GM18508 (cell line): Measurements from ENCODE around the gene TMEM54.

Source experiments
- ATAC-seq: cut with Tn5 transposase; IDR thresholded peaks from one replicate; pipeline ENCODE4 v1.9.1; 2021; ENCODE audit warnings: moderate number of reproducible peaks; ENCODE audit not compliant: insufficient read depth, unreplicated experiment

TMEM54 gene

GRCh38 chr1:32900956-32901822 lies at the start of gene TMEM54:
TSS of gene TMEM54 (minus strand) at chr1:32901389. CDS start at chr1:32901238, 151 bp downstream.
- no peak for ATAC-seq

- no peak for ATAC-seq
These were observed 48.3 kb upstream of the TMEM54 start for GRCh38 chr1:32949519-32949918.

DNA sequence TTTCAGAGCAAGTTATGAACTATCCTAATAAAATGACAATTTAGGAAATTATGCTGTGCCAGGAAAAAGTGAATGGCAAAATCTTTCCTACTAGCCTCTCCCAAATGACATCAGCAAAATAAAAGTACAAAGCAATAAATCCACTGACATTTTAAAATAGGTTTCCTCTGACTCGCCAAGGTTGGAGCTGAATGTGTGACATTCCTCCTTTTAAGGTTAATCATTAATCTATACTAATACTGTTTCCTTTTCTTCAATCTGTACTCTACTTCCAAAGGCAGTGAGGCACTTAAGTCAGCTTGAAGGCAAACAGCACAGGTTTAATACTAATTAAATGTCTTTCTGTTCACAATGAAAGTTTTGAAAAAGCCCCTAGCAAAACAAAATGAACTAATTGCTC lies 47.7 kb upstream of the TMEM54 start:
- no peak for ATAC-seq

- no peak for ATAC-seq
These were observed 47.2 kb upstream of the TMEM54 start for GRCh38 chr1:32948390-32948722.

GRCh38 chr1:32947669-32948389 lies 46.6 kb upstream of the TMEM54 start:
- no peak for ATAC-seq

GRCh38 chr1:32946413-32946812 lies 45.2 kb upstream of the TMEM54 start:
- no peak for ATAC-seq

DNA sequence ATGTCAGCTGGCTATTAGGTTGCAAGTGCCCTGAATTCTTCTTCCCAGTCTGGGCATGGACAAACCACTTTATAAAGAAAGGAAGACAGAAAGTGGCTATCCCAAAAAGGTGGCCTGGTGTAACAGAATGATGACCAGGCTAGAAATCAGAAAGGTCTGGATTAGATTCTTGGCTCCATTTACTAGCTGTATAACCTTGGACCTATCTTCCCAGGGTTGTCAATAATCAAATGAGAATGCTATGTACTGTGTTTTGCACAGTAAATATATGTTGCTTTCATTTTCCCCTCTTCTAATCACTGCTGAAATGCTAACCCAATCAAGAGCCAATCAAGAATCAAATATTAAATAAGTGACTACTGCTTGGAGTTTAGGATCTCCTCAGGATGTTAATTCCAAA lies 43.0 kb upstream of the TMEM54 start:
- no peak for ATAC-seq

- ATAC-seq, result no peak
These were observed 38.6 kb upstream of the TMEM54 start for GRCh38 chr1:32939655-32940371.

DNA sequence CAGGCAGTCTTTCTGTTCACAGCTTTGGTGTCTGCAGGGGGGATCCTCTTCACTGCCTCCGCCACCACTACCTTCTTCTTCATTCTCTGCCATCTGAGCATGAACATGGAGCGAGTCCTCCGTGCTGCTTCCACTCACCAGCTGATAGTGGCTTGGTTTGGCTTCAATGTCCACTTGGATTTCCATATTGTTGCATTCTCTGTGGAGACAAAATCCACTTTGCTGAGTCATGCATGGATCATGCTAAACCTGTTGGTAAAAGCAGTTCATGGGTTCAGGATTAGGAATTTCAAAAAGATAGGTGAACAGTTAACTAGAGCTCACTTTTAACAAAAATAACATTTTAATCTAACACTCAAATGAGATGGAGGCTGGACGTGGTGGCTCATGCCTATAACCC lies 35.9 kb upstream of the TMEM54 start:
- ATAC-seq, result no peak

GRCh38 chr1:32934535-32934934 lies 33.3 kb upstream of the TMEM54 start:
- ATAC-seq, result no peak

DNA sequence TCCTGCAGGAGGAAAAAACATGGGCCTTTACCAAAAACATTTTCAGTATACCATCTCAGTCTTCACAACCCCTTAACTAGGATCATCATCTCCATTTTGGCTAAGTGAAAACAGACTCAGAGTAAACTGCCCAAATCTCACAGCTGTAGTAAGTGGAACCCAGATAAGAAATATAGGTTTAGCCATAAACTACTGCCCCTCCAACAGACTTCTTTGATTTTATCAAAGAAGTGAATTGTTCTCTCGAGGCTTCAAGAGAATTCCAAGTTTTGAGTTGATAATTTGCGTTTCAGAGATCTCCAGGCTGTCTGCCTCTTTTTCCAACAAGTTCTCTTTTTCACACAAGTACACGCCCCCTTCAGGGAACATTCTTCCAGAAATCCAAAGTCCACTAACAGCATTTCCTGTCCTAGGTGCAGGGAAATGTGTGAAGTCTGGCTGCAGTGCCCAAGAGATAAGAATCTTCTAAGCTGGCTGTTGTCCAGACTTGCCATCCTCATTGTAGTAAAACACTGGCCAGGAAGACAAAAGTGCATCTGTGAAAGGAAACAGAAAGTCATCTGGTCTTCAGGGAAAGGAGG lies 32.6 kb upstream of the TMEM54 start:
- no peak for ATAC-seq

DNA sequence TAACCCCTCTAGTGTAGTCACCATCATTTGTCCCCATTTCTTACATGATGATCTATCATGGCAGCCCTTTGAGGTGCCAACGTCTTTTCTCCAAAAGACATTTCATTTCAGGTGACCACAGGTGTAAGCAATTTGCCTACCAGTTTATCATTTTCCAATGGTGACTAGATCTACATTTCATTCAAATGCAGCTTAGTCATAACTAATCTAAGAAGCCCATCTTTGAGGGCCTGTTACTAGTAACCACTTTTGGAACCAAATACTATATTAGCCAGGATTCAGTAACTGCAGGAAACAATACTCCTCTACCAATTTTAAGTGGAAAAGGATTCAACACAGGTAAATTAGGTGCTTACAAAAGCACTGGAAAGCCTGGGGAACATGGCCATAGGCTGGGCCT lies 30.6 kb upstream of the TMEM54 start:
- ATAC-seq, result no peak

DNA sequence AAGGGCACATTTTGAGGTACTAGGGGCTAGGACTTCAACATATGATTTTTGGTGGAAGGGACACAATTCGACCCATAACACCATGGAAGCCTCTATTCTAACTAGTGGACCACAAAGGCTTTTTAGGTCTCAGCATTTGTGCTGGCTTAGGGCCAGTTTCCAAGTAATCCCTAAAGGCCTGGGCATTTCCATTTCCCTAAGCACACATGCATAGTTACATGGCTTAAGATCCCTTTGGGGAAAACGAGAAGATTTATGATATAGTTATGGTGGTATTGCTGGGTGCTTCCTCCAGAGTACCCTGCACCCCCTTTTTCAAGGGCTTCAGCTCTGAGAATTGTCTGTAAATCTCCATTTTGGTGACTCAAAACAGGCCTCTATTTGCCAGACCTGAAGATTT lies 28.2 kb upstream of the TMEM54 start:
- no peak for ATAC-seq

- no peak for ATAC-seq
These were observed 27.5 kb upstream of the TMEM54 start for GRCh38 chr1:32928715-32929114.

GRCh38 chr1:32928285-32928684 lies 27.1 kb upstream of the TMEM54 start:
- no peak for ATAC-seq

DNA sequence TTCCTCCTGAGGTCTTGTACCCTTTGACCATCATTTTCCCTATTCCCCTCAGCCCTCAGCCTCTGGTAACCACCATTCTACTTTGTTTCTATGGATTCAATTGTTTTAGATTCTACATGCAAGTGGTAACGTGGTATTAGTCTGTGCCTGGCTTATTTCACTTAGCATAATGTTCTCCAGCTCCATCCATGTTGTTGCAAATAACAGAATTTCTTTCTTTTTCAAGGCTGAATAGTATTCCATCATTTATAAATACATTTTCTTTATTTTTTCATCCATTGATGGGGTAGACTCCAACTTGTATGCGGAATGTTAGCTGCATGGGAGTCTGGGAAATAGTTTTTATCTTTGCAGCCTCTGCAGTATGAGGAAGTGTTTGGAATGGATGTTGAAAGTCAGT lies 26.3 kb upstream of the TMEM54 start:
- ATAC-seq, result no peak

DNA sequence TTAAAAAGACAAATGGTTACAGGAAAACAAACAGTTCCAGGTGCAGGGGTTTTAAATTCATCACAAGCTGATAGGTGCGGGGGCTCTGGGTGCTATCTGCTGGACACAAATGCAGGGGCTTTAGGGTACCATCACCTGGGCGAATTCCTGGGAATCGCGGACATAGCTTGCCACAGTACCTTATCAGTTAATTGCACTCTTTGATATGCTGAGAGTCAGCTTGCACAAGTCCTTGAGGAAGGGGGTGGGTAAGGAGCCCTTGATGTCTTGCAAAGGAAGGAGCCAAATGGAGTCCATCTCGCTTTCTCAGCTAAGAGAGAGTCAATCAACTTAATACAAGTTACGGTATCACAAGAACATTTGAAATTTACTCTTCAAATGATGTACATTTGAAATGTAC lies 25.4 kb upstream of the TMEM54 start:
- no peak for ATAC-seq

DNA sequence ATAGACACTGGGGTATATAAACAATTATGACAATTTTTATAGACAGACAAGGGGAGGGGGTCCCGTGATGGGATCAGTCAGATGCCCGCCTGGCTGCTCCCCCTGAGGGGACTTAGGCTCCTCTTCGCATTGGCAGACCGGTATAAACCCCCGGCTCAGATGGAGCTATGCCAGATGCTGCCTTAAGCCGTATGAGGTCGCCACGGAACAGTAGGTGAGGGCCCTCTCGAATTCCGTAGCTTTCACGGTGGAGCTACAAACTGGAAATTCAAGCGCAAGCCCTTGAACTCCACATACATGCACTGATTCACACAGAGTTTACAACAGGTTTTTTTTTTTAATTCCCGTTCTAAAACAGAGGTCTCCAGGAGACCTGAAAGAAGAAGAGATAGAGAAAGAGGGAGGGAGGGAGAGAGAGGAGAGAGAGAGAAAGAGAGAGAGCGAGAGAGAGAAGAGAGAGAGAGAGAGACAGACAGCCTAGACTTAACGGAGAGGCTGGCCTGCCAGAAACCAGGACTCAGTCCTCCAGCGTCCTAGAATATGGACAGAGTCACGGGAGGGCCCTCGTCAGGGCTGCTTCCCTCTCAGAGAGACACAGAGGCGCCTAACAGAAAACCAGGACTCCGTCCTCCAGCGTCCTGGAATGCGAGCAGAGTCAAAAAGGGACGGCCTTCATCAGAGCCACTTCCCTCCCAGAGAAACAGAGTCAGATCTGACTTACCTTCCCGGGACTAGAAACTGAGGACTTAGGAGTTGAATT lies 24.4 kb upstream of the TMEM54 start:
- no peak for ATAC-seq

GRCh38 chr1:32924881-32925344 lies 23.7 kb upstream of the TMEM54 start:
- no peak for ATAC-seq

GRCh38 chr1:32920833-32921232 lies 19.6 kb upstream of the TMEM54 start:
- no peak for ATAC-seq
